ENCODE data around the gene TRIM54.
"Not testable (repeated sequence)": the region's sequence is repeated elsewhere in the genome, so short reads cannot be mapped to it uniquely, and the experiment has no call there.

The TRIM54 gene

DNA sequence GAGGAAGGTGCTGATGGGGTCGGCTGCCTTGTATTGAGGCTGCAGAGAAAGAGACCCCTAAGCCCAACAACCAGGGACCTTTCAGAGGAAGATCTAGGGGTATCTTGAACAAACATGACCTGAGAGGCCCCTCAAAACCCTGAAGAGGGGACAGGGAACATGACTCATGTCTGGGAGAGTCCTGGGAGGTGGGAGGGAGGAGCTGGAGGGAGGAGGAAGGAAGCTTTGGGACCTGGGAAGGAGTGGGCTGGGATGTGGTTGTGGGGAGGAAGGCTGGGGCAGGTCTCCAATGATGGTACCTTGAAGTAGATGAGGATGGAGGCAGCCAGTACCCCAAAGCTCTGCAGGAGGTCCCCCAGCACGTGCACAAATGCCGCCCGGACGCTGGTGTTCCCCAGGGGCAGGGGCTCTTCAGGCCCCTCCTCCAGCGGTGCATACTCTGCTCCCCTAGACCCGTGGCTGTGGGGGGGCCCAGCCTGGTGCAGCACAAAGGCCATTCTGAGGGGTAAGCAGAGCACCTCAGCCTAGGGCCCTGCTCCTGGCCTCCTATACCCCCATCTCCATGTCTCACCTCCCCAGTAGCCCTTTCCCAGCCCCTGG, 25.3 kb upstream of the TRIM54 start:
- DNase-seq (ENCODE audit: low read depth), result no peak

DNA sequence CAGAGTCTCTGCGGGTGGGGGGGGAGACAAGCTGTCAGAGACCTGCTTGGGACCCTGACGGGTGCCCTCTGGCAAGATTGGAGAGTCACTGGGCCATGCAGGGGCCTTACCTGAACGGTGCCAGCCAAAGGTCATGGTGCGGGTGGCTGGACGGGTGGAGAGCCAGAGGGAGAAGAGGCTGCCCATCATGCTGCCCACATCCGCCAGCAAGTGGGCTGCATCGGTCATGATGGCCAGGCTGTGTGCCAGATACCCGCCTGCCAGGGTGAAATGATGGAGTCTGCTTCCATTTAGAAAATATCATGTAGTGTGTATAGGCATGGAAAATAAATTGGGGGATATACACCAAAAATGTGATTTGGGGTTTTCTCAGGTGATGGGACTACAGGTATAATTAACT, 24.2 kb upstream of the TRIM54 start:
- no peak for DNase-seq (ENCODE audit: low read depth)

DNA sequence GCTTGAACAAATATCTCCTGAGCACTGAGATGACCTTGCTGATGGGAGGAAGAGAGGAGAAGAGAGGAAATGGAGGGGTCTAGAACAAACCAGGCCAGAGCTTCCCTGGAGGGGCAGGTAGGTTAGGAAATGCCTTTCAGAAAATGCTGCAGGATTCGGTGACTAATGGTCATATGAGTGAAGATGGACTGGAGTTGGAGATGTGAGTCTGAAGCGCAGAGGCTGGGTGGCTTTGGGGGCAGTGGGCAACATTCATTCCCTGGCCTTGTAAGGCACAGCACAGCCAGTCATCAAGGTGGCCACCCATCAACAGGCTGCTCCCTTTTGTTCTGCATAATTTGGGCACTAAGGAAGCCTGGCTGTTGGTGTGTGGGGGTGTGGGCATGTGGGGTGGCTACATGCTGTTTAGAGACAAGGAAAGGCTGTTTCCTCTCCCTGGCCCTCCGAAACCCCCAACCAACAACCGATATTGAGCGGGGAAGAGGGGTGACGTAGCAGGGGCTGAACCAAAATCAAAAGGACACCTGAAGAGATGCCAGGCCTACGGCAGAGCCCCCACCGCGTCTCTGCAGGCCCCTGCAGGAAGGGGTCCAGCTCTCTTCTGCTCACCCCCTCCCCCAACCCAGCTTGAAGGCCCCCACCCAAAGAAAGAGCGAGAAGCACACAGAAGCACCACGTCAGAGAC, 20.8 kb upstream of the TRIM54 start:
- DNase-seq (ENCODE audit: low read depth), result no peak

DNA sequence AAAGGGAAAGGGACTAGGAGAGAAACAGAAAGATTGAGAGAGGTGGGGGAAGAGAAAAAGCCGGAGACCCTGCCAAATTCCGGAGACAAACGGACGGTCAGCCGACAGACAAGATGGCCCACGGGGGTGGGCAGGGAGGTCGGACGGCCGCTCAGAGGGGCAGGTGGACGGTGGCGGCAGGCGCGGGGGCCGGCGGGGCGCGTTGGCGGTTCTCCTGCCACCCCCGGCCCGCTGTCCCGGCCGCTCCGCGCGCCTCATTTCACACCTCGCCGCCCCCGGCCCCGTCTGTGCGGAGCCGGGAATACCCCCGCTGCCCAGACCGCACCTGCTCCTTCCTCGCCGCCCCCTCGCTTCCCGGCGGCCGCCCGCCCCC, 20.3 kb upstream of the TRIM54 start:
- DNase-seq (ENCODE audit: low read depth), result no peak

DNA sequence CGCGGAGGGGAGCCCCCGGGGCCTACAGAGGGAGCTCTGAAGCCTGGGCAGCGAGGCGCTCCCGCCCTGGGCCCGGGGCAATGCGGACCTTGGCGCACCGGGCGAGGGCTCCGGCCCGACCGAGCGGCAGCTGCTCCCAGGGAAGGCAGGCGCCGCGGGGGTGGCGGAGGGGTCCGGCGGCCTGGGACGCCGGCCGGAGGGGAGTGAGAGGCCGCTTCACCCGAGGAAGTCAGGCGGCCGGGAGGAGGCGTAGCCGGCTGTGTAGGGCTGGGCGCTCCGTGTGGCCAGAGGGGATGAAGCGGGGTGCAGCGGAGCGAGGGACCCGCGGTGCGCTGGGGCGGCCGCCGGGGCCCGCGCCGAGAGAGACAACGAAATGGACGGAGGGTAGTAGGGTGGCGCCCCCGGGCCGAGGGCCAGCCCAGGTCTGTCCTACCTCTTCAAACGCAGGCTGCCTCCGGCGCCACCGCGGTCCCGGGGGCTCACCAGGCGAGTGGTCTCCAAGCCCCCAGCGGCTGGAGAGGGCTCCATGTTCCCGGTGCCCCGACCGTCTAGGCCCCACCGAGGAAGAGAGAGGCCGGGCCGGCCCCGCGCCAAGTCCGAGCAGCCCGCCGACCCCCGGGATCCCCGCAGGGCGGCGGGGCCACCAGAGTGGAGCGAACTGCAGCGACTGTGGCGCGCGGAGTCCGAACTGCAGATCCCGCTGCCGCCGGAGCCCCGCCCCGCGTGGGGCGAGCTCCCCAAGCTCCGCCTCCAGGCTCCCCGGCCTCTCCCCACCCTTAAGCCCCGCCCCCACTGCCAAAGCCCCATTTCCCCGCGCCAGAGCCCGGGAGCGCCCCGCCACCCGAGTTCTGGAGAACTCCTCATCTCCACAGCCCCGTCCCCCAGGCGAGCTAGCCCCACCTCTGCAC, 19.6 kb upstream of the TRIM54 start, which contains the start of gene SLC30A3:
TSS of gene SLC30A3 (minus strand) at position 669 of the 908 bp plus-strand sequence. CDS start at position 528, 141 bp downstream.
- peak; percentile 36 for DNase-seq (ENCODE audit: low read depth)

DNA sequence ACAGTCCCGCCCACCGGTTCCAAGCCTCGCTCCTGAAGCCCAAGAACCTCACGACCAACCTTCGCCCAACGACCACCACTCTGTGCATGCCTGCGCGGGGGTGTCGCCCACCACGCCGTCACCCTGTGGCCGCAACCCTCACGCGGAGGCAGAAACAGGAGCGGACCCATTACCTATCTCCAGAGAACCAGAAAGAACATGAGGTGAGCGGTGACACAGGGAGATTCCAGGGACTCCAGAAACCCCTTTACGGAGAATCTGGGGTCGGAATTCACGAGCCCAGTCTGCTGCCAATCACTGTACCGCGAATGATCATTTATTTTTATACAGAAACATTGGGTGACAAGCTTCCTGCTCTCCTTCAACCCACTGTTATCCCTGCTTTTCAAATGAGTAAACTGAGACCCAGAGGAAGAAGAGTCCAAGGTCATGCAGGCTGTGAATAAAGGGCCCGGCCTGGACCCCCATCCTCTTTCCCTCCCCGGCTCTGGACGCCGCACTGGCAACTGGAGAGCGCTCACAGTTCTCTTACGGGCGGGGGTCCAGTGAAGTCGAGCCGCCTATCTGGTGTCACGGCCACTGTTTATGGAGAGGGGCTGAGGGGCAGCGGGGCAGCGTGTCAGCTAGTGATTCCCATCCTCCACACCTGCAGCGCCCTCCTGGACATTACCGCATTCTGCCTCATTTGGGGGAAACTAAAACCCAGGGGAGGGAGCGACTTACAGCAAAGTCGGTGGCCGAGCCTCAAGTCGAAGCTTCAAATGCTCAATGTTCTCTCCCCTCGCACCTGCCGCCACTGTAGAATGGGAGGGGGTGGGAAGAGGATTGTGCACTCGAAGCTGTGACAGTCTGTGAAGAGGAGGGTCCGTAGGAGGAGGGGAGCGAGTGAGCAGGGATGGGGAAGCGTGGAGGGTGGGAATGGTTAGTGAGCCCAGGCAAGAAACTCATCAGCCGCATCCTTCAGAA, 18.7 kb upstream of the TRIM54 start:
- no peak for DNase-seq (ENCODE audit: low read depth)

DNA sequence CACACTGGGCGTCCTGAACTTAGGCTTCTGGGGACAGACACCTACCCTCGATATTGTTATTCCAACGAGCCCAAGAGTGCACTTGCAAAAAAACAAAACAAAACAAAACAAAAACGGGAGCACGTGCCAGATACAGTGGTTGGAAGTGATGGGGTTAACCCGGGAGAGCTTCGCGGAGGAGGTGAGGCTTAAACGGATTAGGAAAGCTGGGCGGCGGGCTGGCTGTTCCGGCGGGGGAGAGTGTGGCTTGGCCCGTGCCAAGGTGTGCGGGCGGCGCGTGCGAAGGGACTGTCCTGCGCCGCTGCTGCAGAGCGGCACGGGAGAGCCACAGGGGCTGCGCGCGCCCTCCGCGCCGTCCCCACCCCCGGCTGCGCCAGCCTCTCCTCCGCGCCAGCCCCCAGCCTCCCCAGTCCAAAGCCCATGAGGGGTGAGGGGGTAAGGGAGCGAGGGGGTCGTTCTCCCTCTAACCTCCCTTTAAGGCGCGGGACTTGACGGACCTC, 17.9 kb upstream of the TRIM54 start:
- no peak for DNase-seq (ENCODE audit: low read depth)

DNA sequence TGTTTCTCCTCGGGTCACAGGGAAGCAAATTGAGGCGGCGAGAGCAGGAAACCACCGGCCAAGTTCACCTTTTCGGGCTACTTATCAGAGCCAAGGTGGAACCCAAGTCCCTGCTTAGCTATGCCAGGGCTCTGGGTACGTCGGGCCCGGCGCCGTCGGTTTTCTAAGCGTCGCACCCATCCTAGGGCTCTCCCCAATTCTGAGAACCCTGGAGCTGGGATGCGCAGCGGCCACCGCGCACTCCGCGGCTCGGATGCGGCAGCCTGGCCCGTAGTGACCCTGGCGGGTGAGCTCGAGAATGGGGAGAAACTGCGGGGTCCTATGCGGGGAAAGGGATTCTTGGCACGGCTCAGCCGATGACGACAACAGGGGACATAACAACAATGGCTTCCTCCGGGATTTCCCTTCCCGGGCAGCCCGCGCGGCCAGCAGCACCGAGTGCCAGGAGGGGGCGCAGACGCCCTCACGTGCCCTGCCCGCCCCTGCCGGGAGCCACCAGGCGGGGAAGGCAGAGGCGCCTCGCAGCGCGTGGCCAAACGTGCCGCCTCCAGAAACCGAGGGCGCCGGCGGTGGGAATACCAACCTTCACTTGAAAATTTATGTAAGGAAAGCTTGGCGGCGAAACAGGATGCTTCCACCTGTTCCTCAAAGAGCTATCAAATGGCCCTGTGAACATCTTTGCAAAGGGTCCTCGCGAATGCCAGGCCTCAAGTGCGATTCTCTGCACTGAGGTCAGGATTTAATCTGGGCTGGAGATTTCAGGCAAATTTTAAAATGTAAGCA, 17.3 kb upstream of the TRIM54 start:
- DNase-seq (ENCODE audit: low read depth), result peak; percentile 27

DNA sequence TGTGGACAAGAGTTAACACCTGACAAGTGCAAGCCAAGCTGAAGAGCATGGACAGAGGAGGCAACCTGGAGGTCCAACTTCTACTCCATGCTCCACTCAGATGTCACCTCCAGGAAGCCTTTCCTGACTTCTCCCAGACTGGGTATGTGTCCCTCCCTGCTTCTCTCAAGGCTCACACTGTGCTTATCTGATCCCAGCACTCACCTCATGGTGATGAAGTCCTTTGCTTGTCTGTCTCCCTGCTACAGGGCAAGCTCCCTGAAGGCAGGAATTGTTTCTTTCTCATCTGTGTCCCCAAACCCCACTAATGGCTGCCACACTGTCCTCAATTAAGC, 16.7 kb upstream of the TRIM54 start:
- DNase-seq (ENCODE audit: low read depth), result no peak

DNA sequence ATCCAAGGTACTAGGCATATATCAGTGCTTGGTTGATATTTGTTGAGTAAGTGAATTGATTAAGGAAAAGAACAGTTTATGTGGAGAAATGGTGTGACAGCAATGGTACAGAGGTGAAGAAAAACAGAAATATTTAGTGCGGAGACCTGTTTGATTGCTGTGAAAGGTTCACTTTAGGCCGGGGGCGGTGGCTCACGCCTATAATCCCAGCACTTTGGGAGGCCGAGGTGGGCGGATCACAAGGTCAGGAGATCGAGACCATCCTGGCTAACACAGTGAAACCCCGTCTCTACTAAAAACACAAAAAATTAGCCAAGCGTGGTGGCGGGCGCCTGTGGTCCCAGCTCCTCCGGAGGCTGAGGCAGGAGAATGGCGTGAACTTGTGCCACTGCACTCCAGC, 13.9 kb upstream of the TRIM54 start:
- not testable (repeated sequence) for DNase-seq (ENCODE audit: low read depth)

DNA sequence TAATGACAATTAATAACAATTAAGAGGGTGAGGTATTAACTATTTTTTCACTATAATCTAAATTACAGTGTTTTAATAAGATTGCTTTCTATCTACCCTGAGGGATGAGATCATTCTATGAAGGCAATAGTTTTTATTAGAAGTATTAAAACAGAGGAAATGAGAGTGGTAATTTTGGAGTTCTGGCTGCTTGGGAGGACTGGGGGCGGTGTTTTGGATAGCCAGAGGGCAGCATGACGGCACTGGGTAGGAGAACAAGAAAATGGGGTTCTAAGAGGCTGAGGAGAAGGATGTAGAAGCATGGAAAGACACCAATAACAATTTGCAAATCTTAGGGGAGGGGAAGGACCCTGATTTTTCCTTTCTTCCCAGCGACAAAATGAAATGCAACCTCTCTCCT, 12.1 kb upstream of the TRIM54 start:
- no peak for DNase-seq (ENCODE audit: low read depth)

DNA sequence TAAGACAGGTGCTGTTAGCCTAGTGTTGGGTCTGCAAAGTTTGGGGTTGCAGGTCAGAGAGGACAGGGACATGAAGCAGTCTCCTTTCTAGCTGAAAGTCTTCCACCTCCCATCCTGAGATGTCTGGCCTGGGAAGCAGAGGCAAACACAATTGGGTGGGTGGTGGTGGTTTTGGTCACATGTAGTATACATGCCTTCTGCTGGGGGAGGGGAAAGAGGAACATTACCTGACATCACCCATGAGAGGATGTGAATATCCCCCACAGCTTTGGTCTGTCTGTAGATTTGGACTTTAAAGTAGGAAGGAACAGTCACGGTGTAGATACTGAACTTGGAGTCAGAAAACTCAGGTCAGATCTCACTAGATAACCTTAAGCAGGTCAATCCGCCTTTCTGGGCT, 11.6 kb upstream of the TRIM54 start:
- no peak for DNase-seq (ENCODE audit: low read depth)

DNA sequence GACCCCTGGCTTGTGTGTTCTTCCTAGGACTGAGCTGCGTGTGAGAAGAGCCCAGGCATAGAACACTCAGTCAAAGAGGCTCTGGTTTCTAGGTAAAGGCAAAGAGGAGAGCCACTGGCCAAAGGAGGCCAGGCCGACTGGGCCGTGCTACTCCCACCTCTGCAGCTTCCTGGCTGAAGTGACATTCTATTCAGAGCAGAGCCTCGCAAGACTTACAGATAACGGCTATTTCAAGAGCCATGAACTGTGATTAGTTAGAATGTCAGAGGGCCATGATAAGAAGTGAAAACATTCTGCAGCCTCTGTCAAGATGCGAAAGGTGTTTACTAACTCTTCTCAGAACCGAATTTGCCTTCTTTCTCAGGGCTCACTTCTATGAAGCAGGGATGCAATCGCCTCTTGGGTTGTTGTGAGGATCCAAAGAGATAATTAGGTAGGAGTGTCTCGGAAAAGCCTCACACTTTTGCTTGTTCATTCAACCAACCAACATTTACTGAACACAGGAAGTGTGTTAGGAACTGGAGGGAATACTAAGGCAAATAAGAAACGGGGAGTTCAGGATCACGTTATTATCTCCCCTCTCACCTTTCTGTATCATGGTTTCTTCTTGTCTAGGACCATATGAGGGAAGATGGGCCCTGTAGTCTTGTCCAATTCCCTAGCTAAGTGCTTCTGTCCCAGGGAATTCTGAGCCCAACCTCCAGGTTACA, 10.4 kb upstream of the TRIM54 start:
- DNase-seq (ENCODE audit: low read depth), result no peak

DNA sequence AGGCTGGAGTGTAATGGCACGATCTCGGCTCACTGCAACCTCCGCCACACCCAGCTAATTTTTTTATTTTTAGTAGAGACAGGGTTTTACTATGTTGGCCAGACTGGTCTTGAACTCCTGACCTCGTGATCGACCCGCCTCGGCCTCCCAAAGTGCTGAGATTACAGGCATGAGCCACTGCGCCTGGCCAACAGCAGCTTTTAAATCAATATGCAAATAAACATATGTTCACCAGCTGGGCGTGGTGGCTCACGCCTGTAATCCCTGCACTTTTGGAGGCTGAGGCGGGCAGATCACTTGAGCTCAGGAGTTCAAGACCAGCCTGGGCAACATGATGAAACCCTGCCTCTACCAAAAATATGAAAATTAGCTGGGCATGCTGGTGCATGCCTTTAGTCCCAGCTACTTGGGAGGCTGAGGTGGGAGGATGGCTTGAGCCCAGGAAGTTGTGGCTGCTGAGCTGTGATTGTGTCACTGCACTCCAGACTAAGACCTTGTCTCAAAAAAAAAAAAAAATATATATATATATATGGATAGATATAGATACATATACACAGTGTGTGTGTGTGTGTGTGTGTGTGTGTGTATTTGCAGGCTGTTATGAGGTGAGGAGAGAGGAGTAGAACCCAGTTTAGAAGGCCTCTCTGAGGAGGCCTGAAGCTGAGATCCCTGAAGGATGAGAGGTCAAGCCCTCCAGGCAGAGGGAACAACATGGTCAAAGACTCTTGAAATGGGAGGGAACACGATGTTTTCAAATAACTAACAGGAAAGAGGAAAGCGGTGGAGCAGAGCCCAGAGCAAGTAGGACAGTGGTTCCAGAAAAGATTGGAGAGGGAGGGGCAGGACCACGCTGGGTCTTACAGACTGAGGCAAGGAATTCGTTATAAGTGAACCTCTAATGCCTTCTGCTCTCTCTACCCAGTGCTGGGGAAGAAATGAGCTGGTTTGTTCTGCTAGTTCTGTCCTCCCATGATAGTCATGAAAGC, 9.4 kb upstream of the TRIM54 start:
- not testable (repeated sequence) for DNase-seq (ENCODE audit: low read depth)

DNA sequence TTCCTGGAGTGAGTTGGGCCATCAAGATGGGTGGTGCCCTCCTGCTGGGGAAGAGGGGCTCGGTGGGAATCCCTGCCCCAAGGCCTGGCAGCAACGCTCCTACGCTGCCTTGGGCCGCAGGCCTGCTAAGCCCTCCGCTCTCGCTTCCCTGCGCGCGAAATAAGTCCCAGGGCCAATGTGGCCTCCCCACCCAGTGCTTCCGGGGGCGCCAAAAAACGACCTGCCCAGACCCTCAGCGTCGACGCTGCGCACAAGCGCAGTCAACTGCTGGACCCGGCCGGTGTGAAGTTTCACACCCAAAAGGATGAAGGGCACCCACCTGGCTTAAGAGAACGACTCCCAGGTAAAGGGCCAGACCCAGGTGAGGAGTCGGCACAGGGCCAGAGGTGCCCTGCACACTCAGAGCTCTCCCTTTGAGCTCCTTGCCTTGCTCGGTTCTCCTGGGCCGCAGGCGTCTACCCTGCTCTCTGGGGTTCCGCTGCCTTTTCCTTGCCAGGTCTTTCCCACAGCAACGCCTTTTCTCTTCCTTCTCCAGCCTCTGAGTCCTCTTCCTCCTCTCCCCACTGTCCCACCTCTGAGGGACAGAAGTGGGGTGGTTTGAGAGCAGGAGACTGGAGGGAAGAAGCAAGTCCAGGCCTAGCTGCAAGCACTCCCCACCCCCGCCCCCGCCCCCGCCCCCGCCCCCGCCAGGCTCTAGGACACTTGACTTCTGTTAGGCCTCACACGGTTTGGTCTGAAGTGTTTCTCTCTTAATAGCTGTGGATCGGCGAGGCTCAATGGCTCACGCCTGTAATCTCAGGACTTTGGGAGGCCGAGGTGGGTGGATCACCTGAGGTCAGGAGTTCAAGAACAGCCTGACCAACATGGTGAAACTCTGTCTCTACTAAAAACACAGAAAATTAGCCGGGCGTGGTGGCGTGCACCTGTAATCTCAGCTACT, 6.7 kb upstream of the TRIM54 start, which contains the start of gene DNAJC5G:
TSS of gene DNAJC5G (plus strand) at position 223 of the 940 bp plus-strand sequence. CDS start 1,296 bp downstream, outside the sequence.
- no peak for DNase-seq (ENCODE audit: low read depth)

DNA sequence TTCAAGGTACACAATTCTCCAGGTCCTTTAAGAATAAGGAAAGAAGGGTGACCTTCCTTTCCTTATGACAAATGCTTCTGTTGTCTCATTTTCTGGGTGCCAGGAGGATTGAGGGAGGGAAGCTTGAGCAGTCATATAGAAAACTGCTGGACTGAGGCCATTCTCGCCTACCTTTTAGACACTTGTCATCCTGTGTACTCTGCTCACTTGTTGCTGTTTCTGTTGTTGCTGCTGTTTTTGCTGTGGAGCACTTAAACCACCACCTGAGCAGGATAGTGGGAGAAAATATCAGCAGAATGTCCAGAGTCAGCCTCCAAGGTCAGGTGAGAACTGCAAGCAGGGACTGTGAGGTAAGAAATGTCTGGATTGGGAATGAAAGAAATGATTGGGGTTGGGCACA, 4.2 kb upstream of the TRIM54 start:
- DNase-seq (ENCODE audit: low read depth), result no peak

DNA sequence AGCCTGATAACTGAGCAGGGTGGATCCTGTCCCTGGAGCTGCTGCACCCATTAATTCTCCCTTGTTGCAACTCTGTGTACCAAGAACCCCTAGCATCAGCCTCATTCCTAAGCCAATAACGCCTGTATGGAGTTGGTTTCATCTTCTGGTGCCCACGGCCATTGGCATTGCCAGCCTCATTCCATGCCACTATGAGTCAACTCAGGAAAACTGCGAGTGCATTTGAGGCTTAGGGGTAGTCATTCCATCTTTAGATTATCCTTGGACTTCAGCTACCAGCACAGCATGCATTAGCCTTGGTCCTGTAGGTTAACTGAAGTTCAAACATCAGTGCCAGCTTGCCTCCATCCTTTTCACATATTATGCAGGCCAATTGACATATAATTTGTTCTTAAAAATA, 1.4 kb upstream of the TRIM54 start:
- DNase-seq (ENCODE audit: low read depth), result no peak

DNA sequence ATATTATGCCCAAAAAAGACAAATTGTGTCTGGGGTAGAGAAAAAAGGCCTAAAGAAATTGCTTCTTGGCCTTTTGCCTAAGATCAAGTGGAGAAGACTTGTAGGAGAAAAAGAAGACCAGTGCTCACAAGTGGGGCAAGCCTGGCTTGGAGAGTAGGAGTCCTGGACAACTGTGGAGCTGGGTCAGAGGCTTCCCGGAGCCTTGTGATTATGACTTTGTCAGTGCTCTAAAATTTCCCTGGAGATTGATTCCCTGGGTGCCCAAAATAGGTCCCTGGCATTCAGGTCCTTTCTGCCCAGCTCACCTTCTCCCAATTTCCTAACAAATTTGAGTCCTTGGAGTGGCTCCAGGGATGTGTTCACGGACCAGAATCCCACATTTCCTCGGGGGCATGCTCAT, 787 bp upstream of the TRIM54 start:
- DNase-seq (ENCODE audit: low read depth), result no peak
